Common myeloid progenitor, CD34-positive (primary cell): Measurements from ENCODE around the gene B3GALT4.

Source experiments
- CTCF ChIA-PET: fragments of 350-600 bp; sonication (Branson Sonifier 250); formaldehyde crosslinking; loops from one replicate; lab custom pipeline; 2021; ENCODE audit warnings: antibody characterized with exemption; lab: Charles Lee
- POLR2A ChIA-PET: fragments of 350-600 bp; sonication (Branson Sonifier 250); formaldehyde crosslinking; loops from one replicate; lab custom pipeline; 2021; ENCODE audit warnings: antibody characterized with exemption; lab: Charles Lee
- DNase-seq, 3 donors: peaks; one replicate each; pipeline versions ENCODE4 v3.0.0 to v3.0.0-alpha.2; 2013
- H3K27ac ChIP-seq, 2 experiments: 1 replicate in 1 of 2; 2 replicates in 1 of 2; pipeline ENCODE4 v1.7.0; 2013; ENCODE audit warnings: inconsistent platforms in 2 of 2, low read length in 2 of 2, mild to moderate bottlenecking in 2 of 2, low read depth in 1 of 2, moderate library complexity in 1 of 2; ENCODE audit not compliant: severe bottlenecking in 2 of 2, insufficient read depth in 1 of 2, poor library complexity in 1 of 2
- H3K27me3 ChIP-seq, 5 experiments: replicated peaks in 2 of 5; 1 replicate in 3 of 5; 2 replicates in 2 of 5; pipeline versions ENCODE4 v1.6.1 to v1.7.0; 2013; ENCODE audit warnings: low read length in 4 of 5, mild to moderate bottlenecking in 2 of 5, moderate library complexity in 2 of 5, inconsistent platforms in 1 of 5; ENCODE audit not compliant: insufficient read depth in 5 of 5, control insufficient read depth in 4 of 5
- H3K36me3 ChIP-seq, 4 experiments: 1 replicate in 2 of 4; 2 replicates in 2 of 4; pipeline versions ENCODE4 v1.6.1 to v1.7.0; 2013; ENCODE audit warnings: low read length in 3 of 4, control low read depth in 1 of 4, mild to moderate bottlenecking in 1 of 4; ENCODE audit not compliant: control insufficient read depth in 4 of 4, insufficient read depth in 4 of 4
- H3K4me1 ChIP-seq, 4 experiments: 1 replicate in 3 of 4; 2 replicates in 1 of 4; pipeline versions ENCODE4 v1.6.1 to v1.7.1; 2013; ENCODE audit warnings: low read length in 3 of 4, mild to moderate bottlenecking in 3 of 4, control low read depth in 1 of 4, inconsistent platforms in 1 of 4, moderate library complexity in 1 of 4; ENCODE audit not compliant: control insufficient read depth in 4 of 4, insufficient read depth in 4 of 4; ENCODE audit errors: control extremely low read depth in 1 of 4
- H3K4me3 ChIP-seq, 7 experiments: 1 replicate in 4 of 7; 2 replicates in 3 of 7; pipeline versions ENCODE4 v1.5.1 to v1.7.0; 2013; ENCODE audit warnings: mild to moderate bottlenecking in 7 of 7, low read length in 6 of 7, moderate library complexity in 6 of 7, inconsistent platforms in 2 of 7, low read depth in 2 of 7, control low read depth in 1 of 7; ENCODE audit not compliant: insufficient read depth in 4 of 7, control insufficient read depth in 1 of 7; ENCODE audit errors: extremely low read depth in 1 of 7
- H3K9me3 ChIP-seq, 5 experiments: 1 replicate in 4 of 5; 2 replicates in 1 of 5; pipeline versions ENCODE4 v1.6.1 to v1.7.1; 2013; ENCODE audit warnings: low read length in 4 of 5, mild to moderate bottlenecking in 2 of 5, inconsistent platforms in 1 of 5, low read depth in 1 of 5, moderate library complexity in 1 of 5; ENCODE audit not compliant: control insufficient read depth in 4 of 5, insufficient read depth in 2 of 5; ENCODE audit errors: control extremely low read depth in 1 of 5
- WGBS: methylation state at CpG from one replicate; pipeline ENCODE4 v1.1.5; 2013; ENCODE audit not compliant: insufficient coverage; 5-methylcytosine and 5-hydroxymethylcytosine counted together

The B3GALT4 gene

DNA sequence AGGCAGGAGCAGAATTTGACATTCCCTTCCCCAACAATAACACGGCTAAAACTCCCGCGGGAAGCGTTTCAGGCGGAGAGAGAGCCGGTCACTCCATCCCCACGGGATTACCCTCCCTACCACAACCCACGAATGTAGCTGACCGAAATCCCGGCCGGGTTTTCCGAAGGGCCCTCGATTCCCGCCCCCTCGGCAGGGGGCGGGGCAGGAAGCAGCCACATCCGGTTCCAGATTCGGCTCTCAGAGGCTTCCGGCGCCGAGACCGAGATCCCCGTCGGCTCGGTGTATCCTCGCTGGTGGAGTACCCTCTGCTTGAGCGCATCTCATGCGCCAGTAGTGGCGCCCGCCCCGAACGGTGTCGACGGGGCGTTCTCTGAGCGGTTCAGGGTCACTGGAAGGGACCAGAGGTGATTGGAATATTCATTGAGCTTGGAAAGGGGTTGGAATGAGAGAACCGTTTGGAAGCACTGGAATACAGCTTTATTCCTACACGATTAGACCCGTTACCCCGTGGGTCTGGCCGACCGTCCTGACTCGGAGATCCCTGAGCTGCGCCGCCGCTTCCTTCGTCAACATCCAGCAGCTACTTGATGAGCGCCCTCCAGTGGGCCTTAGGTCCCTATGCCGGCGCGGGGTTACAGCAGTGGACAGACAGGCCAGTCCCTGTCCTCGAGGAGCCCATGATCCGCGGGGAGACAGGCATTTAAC, 22.5 kb downstream of the B3GALT4 start:
- peak; percentile 92 to 97 (median 97) for DNase-seq
- Histone ChIP-seq H3K27me3 (no peaks in the 10 kb centered on the region), H3K36me3 (peaks cover 11 to 50% (median 39%) of the 10 kb centered on the region in 4 experiments), H3K4me3 (peak overlapping the region; percentile 62 to 94 (median 87)), H3K4me1 (peaks cover 0 to 31% (median 27%) of the 10 kb centered on the region in 4 experiments), H3K27ac (peak overlapping the region; percentile 81 to 93), H3K9me3 (no peaks in the 10 kb centered on the region)
- CTCF ChIA-PET = interaction anchor here (0.8 to 5.8 kb wide), 13 partner anchors 10 to 130 kb away, joined by 3 to 96 read pairs (median 4); partner anchors contain the start of genes B3GALT4, PFDN6, RPS18 and TAPBP
- POLR2A ChIA-PET = interaction anchor here (1.0 to 2.0 kb wide), 10 partner anchors 8 to 50 kb away, joined by 3 to 18 read pairs (median 6); partner anchors contain the start of genes B3GALT4, PFDN6, RPS18 and TAPBP
- 0% methylated on average over 45 of the region's 54 CpGs for WGBS

DNA sequence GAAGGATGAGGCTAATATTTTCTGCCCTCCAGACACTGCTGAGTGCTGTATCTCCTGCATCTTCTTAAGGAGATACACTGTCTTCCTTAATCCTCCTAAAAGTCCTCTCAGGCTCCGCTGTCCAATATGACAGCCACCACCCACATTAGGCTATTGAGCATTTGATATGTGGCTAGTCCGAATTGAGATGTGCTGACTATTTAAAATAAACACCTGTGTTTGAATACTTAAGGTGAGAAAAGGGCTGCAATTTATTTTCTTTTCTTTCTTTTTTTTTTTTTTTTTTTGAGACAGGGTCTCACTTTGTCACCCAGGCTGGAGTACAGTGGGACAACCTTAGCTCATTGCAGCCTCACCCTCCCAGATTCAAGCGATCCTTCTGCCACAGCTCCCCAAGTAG, 25.0 kb downstream of the B3GALT4 start:
- Histone ChIP-seq H3K27ac (no peak overlapping the region), H3K36me3 (peaks cover 13 to 51% (median 38%) of the 10 kb centered on the region in 4 experiments), H3K27me3 (no peaks in the 10 kb centered on the region), H3K9me3 (no peaks in the 10 kb centered on the region), H3K4me3 (no peak overlapping the region), H3K4me1 (peaks cover 0 to 30% (median 26%) of the 10 kb centered on the region in 4 experiments)
- ChIA-PET POLR2A (no interaction called here), CTCF (interaction anchor here (1.1 to 2.4 kb wide), 4 partner anchors 10 to 117 kb away, joined by 3 to 19 read pairs (median 8); partner anchors contain the start of gene B3GALT4)
- no peak for DNase-seq
- no CpG with 5 or more reads among the region's 3 CpGs for WGBS

DNA sequence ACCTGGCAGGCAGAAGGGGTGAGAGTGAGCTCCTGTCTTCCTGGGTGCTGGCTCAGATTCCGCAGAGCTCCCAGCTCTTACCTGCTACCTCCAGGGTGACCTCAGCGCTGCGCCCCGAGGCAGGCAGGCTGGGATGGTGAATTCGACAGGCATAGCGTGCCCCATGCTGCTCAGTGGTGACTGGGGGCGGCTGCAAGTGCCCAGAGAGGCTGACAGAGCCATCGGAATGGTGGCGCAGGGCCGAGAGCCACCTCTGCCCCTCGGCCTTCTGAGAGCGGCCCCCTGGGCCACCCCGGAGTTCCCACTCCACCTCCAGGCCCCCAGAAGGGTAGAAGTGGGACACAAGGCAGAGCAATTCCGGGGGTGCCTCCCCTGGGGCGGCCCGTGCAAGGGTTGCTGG, 27.3 kb downstream of the B3GALT4 start:
- Histone ChIP-seq H3K27ac (no peak overlapping the region), H3K27me3 (no peaks in the 10 kb centered on the region), H3K4me3 (no peak overlapping the region), H3K36me3 (peaks cover 15 to 64% (median 44%) of the 10 kb centered on the region in 4 experiments), H3K4me1 (peaks cover 0 to 16% (median 13%) of the 10 kb centered on the region in 4 experiments), H3K9me3 (no peaks in the 10 kb centered on the region)
- POLR2A ChIA-PET = no interaction called here
- CTCF ChIA-PET = interaction anchor here (2.1 kb wide), 1 partner anchor 14 kb away, joined by 6 read pairs; the partner anchor contains the start of gene PFDN6
- 97% methylated on average over 16 of the region's 16 CpGs for WGBS
- no peak for DNase-seq

DNA sequence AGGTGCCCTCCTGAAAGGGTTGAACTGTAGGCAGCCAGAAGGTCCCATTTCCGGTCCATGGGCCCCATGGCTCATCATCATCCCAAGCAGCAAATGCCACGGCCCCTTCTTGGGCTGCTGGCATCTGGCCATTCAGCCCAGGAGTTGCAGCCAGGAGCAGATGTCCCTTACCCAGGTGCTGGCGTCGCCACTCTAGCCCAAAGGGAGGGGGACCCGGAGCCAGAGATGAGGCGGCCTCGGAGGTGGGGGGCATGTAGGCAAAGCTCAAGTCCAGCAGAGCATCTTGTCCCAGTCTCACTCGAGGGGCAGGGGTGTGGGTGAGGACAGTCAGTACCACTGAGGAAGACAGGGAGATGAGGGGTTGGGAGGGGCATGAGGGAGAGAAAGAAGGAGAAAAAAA, 28.1 kb downstream of the B3GALT4 start:
- WGBS = 96% methylated on average over 8 of the region's 8 CpGs
- Histone ChIP-seq H3K9me3 (no peaks in the 10 kb centered on the region), H3K36me3 (peaks cover 15 to 65% (median 44%) of the 10 kb centered on the region in 4 experiments), H3K27me3 (no peaks in the 10 kb centered on the region), H3K27ac (no peak overlapping the region), H3K4me3 (no peak overlapping the region), H3K4me1 (peaks cover 0 to 8% (median 7%) of the 10 kb centered on the region in 4 experiments)
- DNase-seq = no peak
- CTCF ChIA-PET = interaction anchor here (2.1 kb wide), 1 partner anchor 15 kb away, joined by 6 read pairs; the partner anchor contains the start of gene PFDN6
- POLR2A ChIA-PET = no interaction called here

DNA sequence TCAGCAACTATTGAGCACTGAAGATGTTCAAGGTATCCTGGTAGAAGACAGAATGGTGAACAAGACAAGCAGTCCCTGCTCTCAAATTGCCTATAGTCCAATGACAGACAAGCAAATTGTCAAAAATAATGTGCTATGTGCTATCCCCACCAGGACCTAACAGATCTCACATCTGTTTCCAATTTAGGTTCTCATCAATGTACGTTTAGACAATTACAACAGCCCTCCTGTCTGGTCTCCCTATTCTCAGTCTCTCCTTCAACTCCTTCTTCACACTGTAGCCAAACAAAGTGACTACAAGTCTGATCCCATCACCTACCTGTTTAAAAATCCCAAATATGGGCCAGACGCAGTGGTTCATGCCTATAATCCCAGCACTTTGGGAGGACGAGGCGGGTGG, 29.4 kb downstream of the B3GALT4 start:
- CTCF ChIA-PET = interaction anchor here (1.0 to 1.3 kb wide), 2 partner anchors 12 to 29 kb away, joined by 3 read pairs; no protein-coding TSS in a partner anchor
- POLR2A ChIA-PET = no interaction called here
- peaks cover 15 to 70% (median 48%) of the 10 kb centered on the region in 4 experiments for H3K36me3 ChIP-seq
- no peaks in the 10 kb centered on the region for H3K27me3 ChIP-seq
- peaks cover 0 to 3% (median 0%) of the 10 kb centered on the region in 4 experiments for H3K4me1 ChIP-seq
- DNase-seq = no peak
- WGBS = 100% methylated on average over 2 of the region's 4 CpGs
- H3K9me3 ChIP-seq = no peaks in the 10 kb centered on the region
- H3K27ac ChIP-seq = no peak overlapping the region
- H3K4me3 ChIP-seq = no peak overlapping the region

DNA sequence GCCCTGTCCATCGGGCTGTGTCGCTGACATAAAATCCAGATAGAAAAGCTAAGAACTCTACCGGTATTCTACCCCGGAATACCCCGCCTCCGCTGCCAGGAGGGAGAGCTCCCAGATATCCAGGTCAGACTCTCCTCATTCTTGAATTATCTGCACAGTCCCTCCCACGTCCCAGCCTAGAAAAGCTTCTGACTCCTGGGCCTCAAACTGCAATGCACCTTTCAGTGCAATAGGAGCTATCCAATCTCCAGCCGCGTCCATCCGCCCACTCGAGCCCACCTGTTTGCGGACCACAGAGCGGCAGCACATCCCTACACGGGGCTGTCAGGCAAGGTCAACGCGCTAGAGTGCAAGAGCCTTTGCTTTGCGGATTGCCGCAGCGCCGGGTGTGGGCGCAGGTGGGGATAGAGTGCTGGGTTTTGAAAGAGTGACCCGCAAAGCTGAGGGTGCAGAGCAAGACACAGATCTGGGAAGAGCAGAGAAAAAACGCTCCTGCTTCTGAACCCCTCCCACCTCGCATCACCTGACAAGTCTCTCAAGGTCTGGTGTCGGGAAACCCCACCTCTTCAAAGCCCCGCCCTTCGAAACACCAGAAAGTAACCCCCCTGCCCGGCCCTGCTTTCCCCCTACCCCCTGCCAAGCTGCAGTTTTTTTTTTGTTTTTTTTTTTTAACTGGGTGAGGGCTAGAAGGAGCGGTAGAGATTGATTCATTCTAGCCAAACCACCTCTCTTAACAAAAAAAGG, 35.6 kb downstream of the B3GALT4 start:
- 24% methylated on average over 22 of the region's 29 CpGs for WGBS
- DNase-seq = peak; percentile 74 to 90 (median 88)

More for the DNA sequence above, 35.6 kb downstream of the B3GALT4 start:
- H3K27ac ChIP-seq = peak overlapping the region; percentile 93 to 95
- CTCF ChIA-PET = interaction anchor here (0.7 to 3.6 kb wide), 10 partner anchors 8 to 96 kb away, joined by 3 to 19 read pairs (median 4); partner anchors contain the start of gene RGL2
- H3K4me3 ChIP-seq = peak overlapping the region; percentile 7 to 99 (median 93)
- H3K9me3 ChIP-seq = no peaks in the 10 kb centered on the region
- H3K4me1 ChIP-seq = peaks cover 3 to 44% (median 35%) of the 10 kb centered on the region in 4 experiments
- peaks cover 3 to 29% (median 13%) of the 10 kb centered on the region in 4 experiments for H3K36me3 ChIP-seq
- POLR2A ChIA-PET = interaction anchor here (0.5 to 2.8 kb wide), 4 partner anchors 11 to 119 kb away, joined by 3 to 18 read pairs (median 4); partner anchors contain the start of gene RGL2
- H3K27me3 ChIP-seq = no peaks in the 10 kb centered on the region
